Left ventricle myocardium inferior (tissue), 1 donor: ENCODE measurements around the gene CEP78. TPM values are rescaled to one million over a fixed set of nuclear protein-coding genes. Genes with fewer than 3 reads are reported as not detected.

ENCODE experiments used
- DNase-seq: peaks from one replicate; pipeline ENCODE4 v3.0.0-alpha.2; 2020
- H3K27ac ChIP-seq: fragments of 200-600 bp; replicated peaks from 2 replicates; pipeline ENCODE4 v1.8.0; 2021
- H3K27me3 ChIP-seq: fragments of 200-600 bp; 2 replicates; pipeline ENCODE4 v1.8.0; 2021; ENCODE audit warnings: low read depth
- H3K36me3 ChIP-seq: fragments of 200-600 bp; 2 replicates; pipeline ENCODE4 v1.8.0; 2021
- H3K4me1 ChIP-seq: fragments of 200-600 bp; 2 replicates; pipeline ENCODE4 v1.8.0; 2021
- H3K4me3 ChIP-seq: fragments of 200-600 bp; 2 replicates; pipeline ENCODE4 v1.8.0; 2021; ENCODE audit warnings: mild to moderate bottlenecking, moderate library complexity
- H3K9me3 ChIP-seq: fragments of 200-600 bp; replicated peaks from 2 replicates; pipeline ENCODE4 v1.8.0; 2021
- CTCF ChIP-seq: fragments of 200-600 bp; IDR thresholded peaks from 2 replicates; pipeline ENCODE4 v1.8.0; 2021; ENCODE audit warnings: antibody characterized with exemption, mild to moderate bottlenecking, borderline replicate concordance
- intact Hi-C: fragments of 100-400 bp; cut with micrococcal nuclease; formaldehyde crosslinking; loops from one replicate; pipeline ENCODE4 v1.11.0; 2022
- total RNA-seq: library from RNA; stranded (reverse); fragmentation: NEBNext Ultra II Directional; extraction: Animal tissue kit (Norgen Biotek cat#: 25700); gene quantifications from one replicate; pipeline ENCODE4 v1.2.1, GENCODE V29; 2021
- donor health status: DM: no; HTN: yes; CAD: no; lungs with severe emphysema.

The CEP78 gene
- total RNA-seq, 1 donor from 2014 or later: 3.4 TPM

- no peak for DNase-seq
- no peak overlapping the region for H3K27ac ChIP-seq
- peaks cover under 1% of the 10 kb centered on the region for H3K4me1 ChIP-seq
Measured at GRCh38 chr9:78286946-78287388, 51.1 kb downstream of the CEP78 start.

GRCh38 chr9:78288214-78288892 is 52.5 kb downstream of the CEP78 start:
- no peak overlapping the region for H3K4me3 ChIP-seq
- H3K27ac ChIP-seq: no peak overlapping the region
- H3K9me3 ChIP-seq: no peaks in the 10 kb centered on the region
- no peaks in the 10 kb centered on the region for H3K36me3 ChIP-seq
- intact Hi-C loops: no loop called here
- DNase-seq: no peak
- H3K27me3 ChIP-seq: peaks cover 38% of the 10 kb centered on the region
- H3K4me1 ChIP-seq: no peaks in the 10 kb centered on the region
- TF ChIP-seq CTCF: no peak

More at GRCh38 chr9:78286946-78287388, 51.1 kb downstream of the CEP78 start:
- TF ChIP-seq CTCF: no peak
- H3K9me3 ChIP-seq: no peaks in the 10 kb centered on the region
- peaks cover 33% of the 10 kb centered on the region for H3K27me3 ChIP-seq
- H3K4me3 ChIP-seq: no peak overlapping the region
- intact Hi-C loops: no loop called here
- H3K36me3 ChIP-seq: no peaks in the 10 kb centered on the region

GRCh38 chr9:78289474-78289873 is 53.6 kb downstream of the CEP78 start:
- no peak overlapping the region for H3K27ac ChIP-seq
- H3K36me3 ChIP-seq: no peaks in the 10 kb centered on the region
- intact Hi-C loops: no loop called here
- TF ChIP-seq CTCF: no peak
- no peaks in the 10 kb centered on the region for H3K9me3 ChIP-seq
- DNase-seq: no peak
- H3K4me3 ChIP-seq: no peak overlapping the region
- H3K27me3 ChIP-seq: peaks cover 41% of the 10 kb centered on the region
- no peaks in the 10 kb centered on the region for H3K4me1 ChIP-seq

GRCh38 chr9:78291240-78291925 is 55.5 kb downstream of the CEP78 start:
- H3K9me3 ChIP-seq: no peaks in the 10 kb centered on the region
- H3K27ac ChIP-seq: no peak overlapping the region
- TF ChIP-seq CTCF: no peak
- H3K27me3 ChIP-seq: peaks cover 38% of the 10 kb centered on the region
- intact Hi-C loops: no loop called here
- H3K4me3 ChIP-seq: no peak overlapping the region
- H3K36me3 ChIP-seq: no peaks in the 10 kb centered on the region
- H3K4me1 ChIP-seq: peaks cover 6% of the 10 kb centered on the region
- DNase-seq: no peak

GRCh38 chr9:78292026-78292425 is 56.2 kb downstream of the CEP78 start:
- no peak overlapping the region for H3K4me3 ChIP-seq
- no peak for TF ChIP-seq CTCF
- no peaks in the 10 kb centered on the region for H3K36me3 ChIP-seq
- DNase-seq: no peak
- H3K27ac ChIP-seq: no peak overlapping the region
- no peaks in the 10 kb centered on the region for H3K9me3 ChIP-seq
- H3K27me3 ChIP-seq: peaks cover 40% of the 10 kb centered on the region
- intact Hi-C loops: no loop called here
- H3K4me1 ChIP-seq: peaks cover 12% of the 10 kb centered on the region
